ENCODE results near the gene MPL.

Gene MPL

GRCh38 chr1:43337588-43337987, at the start of gene MPL:
Gene MPL, plus strand, starts transcription at chr1:43337818. Its CDS starts 31 bp downstream, at chr1:43337849.
- H3K27ac ChIP-seq, result no peak within 1 kb of the TSS
- no peak within 1 kb of the TSS for H3K4me3 ChIP-seq
- no peaks in the 10 kb centered on the region for H3K9me3 ChIP-seq (ENCODE audit: low read depth, low read length)
- TF ChIP-seq POLR2AphosphoS5 (IDR thresholded peaks at IDR 0.05; ENCODE audit: borderline replicate concordance, low read depth, low read length) (no peak), EZH2 (IDR thresholded peaks at IDR 0.05) (no peak)
- H3K36me3 ChIP-seq (ENCODE audit: insufficient read depth, low read length), result no peaks in the 10 kb centered on the region
- no peak within 1 kb of the TSS for H3K9ac ChIP-seq (ENCODE audit: insufficient read length)
- no peak for DNase-seq (ENCODE audit: low read depth, low spot score)

- TF ChIP-seq POLR2AphosphoS5 (IDR thresholded peaks at IDR 0.05; ENCODE audit: borderline replicate concordance, low read depth, low read length) (no peak), EZH2 (IDR thresholded peaks at IDR 0.05) (no peak), FOXP2 (optimal IDR thresholded peaks at IDR 0.05; ENCODE audit: control extremely low read depth, extremely low read length, insufficient read depth) (no peak)
- H3K9ac ChIP-seq (ENCODE audit: insufficient read length), result no peak overlapping the region
- no peak overlapping the region for H3K27ac ChIP-seq
- H3K9me3 ChIP-seq (ENCODE audit: low read depth, low read length), result no peaks in the 10 kb centered on the region
- no peak overlapping the region for H3K4me3 ChIP-seq
- no peaks in the 10 kb centered on the region for H3K36me3 ChIP-seq (ENCODE audit: insufficient read depth, low read length)
- DNase-seq (ENCODE audit: low read depth, low spot score), result no peak
Observed at GRCh38 chr1:43288058-43288784, 49.4 kb upstream of the MPL start.

- H3K36me3 ChIP-seq (ENCODE audit: insufficient read depth, low read length), result no peaks in the 10 kb centered on the region
- TF ChIP-seq EZH2 (IDR thresholded peaks at IDR 0.05) (no peak), POLR2AphosphoS5 (IDR thresholded peaks at IDR 0.05; ENCODE audit: borderline replicate concordance, low read depth, low read length) (no peak), FOXP2 (optimal IDR thresholded peaks at IDR 0.05; ENCODE audit: control extremely low read depth, extremely low read length, insufficient read depth) (no peak)
- H3K9ac ChIP-seq (ENCODE audit: insufficient read length), result no peak overlapping the region
- no peak overlapping the region for H3K27ac ChIP-seq
- DNase-seq (ENCODE audit: low read depth, low spot score), result no peak
- H3K9me3 ChIP-seq (ENCODE audit: low read depth, low read length), result no peaks in the 10 kb centered on the region
- no peak overlapping the region for H3K4me3 ChIP-seq
Observed at GRCh38 chr1:43288785-43289706, 48.6 kb upstream of the MPL start.

- TF ChIP-seq FOXP2 (optimal IDR thresholded peaks at IDR 0.05; ENCODE audit: control extremely low read depth, extremely low read length, insufficient read depth) (no peak), POLR2AphosphoS5 (IDR thresholded peaks at IDR 0.05; ENCODE audit: borderline replicate concordance, low read depth, low read length) (no peak), EZH2 (IDR thresholded peaks at IDR 0.05) (no peak)
- Histone ChIP-seq H3K9ac (ENCODE audit: insufficient read length) (no peak overlapping the region), H3K27ac (no peak overlapping the region), H3K36me3 (ENCODE audit: insufficient read depth, low read length) (no peaks in the 10 kb centered on the region), H3K4me3 (no peak overlapping the region), H3K9me3 (ENCODE audit: low read depth, low read length) (no peaks in the 10 kb centered on the region)
- DNase-seq (ENCODE audit: low read depth, low spot score), result no peak
Observed at GRCh38 chr1:43292216-43292615, 45.4 kb upstream of the MPL start.

- no peak for TF ChIP-seq FOXP2 (optimal IDR thresholded peaks at IDR 0.05; ENCODE audit: control extremely low read depth, extremely low read length, insufficient read depth)
- H3K9ac ChIP-seq (ENCODE audit: insufficient read length), result no peak overlapping the region
- no peak overlapping the region for H3K27ac ChIP-seq
- no peak for DNase-seq (ENCODE audit: low read depth, low spot score)
- no peak overlapping the region for H3K4me3 ChIP-seq
- H3K9me3 ChIP-seq (ENCODE audit: low read depth, low read length), result no peaks in the 10 kb centered on the region
- no peaks in the 10 kb centered on the region for H3K36me3 ChIP-seq (ENCODE audit: insufficient read depth, low read length)
Observed at GRCh38 chr1:43292679-43293078, 44.9 kb upstream of the MPL start.

- TF ChIP-seq FOXP2 (optimal IDR thresholded peaks at IDR 0.05; ENCODE audit: control extremely low read depth, extremely low read length, insufficient read depth) (no peak), POLR2AphosphoS5 (IDR thresholded peaks at IDR 0.05; ENCODE audit: borderline replicate concordance, low read depth, low read length) (no peak), EZH2 (IDR thresholded peaks at IDR 0.05) (no peak)
- no peaks in the 10 kb centered on the region for H3K36me3 ChIP-seq (ENCODE audit: insufficient read depth, low read length)
- no peak overlapping the region for H3K4me3 ChIP-seq
- DNase-seq (ENCODE audit: low read depth, low spot score), result no peak
- no peak overlapping the region for H3K27ac ChIP-seq
- no peak overlapping the region for H3K9ac ChIP-seq (ENCODE audit: insufficient read length)
- no peaks in the 10 kb centered on the region for H3K9me3 ChIP-seq (ENCODE audit: low read depth, low read length)
Observed at GRCh38 chr1:43293176-43293575, 44.4 kb upstream of the MPL start.

- Histone ChIP-seq H3K36me3 (ENCODE audit: insufficient read depth, low read length) (no peaks in the 10 kb centered on the region), H3K4me3 (no peak overlapping the region), H3K9me3 (ENCODE audit: low read depth, low read length) (no peaks in the 10 kb centered on the region), H3K27ac (no peak overlapping the region), H3K9ac (ENCODE audit: insufficient read length) (no peak overlapping the region)
- no peak for DNase-seq (ENCODE audit: low read depth, low spot score)
- TF ChIP-seq FOXP2 (optimal IDR thresholded peaks at IDR 0.05; ENCODE audit: control extremely low read depth, extremely low read length, insufficient read depth) (no peak), POLR2AphosphoS5 (IDR thresholded peaks at IDR 0.05; ENCODE audit: borderline replicate concordance, low read depth, low read length) (no peak), EZH2 (IDR thresholded peaks at IDR 0.05) (no peak)
Observed at GRCh38 chr1:43293896-43294760, 43.5 kb upstream of the MPL start.

- H3K4me3 ChIP-seq, result no peak overlapping the region
- H3K36me3 ChIP-seq (ENCODE audit: insufficient read depth, low read length), result no peaks in the 10 kb centered on the region
- H3K27ac ChIP-seq, result no peak overlapping the region
- H3K9ac ChIP-seq (ENCODE audit: insufficient read length), result no peak overlapping the region
- H3K9me3 ChIP-seq (ENCODE audit: low read depth, low read length), result no peaks in the 10 kb centered on the region
- TF ChIP-seq EZH2 (IDR thresholded peaks at IDR 0.05), result no peak
- TF ChIP-seq POLR2AphosphoS5 (IDR thresholded peaks at IDR 0.05; ENCODE audit: borderline replicate concordance, low read depth, low read length), result no peak
- no peak for TF ChIP-seq FOXP2 (optimal IDR thresholded peaks at IDR 0.05; ENCODE audit: control extremely low read depth, extremely low read length, insufficient read depth)
- DNase-seq (ENCODE audit: low read depth, low spot score), result no peak
Observed at GRCh38 chr1:43294761-43295160, 42.9 kb upstream of the MPL start.

Data from SK-N-MC (cell line).